Vagina (tissue), 2 donors: ENCODE results near the gene NFKBIB.

Experiments
- CTCF ChIP-seq, 3 experiments: fragments of 450-650 bp in 2 of 3; fragments of 200-600 bp in 1 of 3; sonication (generic) in 1 of 3; IDR thresholded peaks; one replicate each; pipeline ENCODE4 v1.5.1; 2017 to 2019; ENCODE audit warnings: antibody characterized with exemption in 3 of 3, mild to moderate bottlenecking in 2 of 3, moderate library complexity in 2 of 3
- POLR2AphosphoS5 ChIP-seq, 2 donors: sonication (generic); formaldehyde crosslinking; IDR thresholded peaks; one replicate each; pipeline ENCODE4 v1.9.0; 2017; ENCODE audit warnings: antibody characterized with exemption in 2 of 2, mild to moderate bottlenecking in 2 of 2, low read depth in 1 of 2; ENCODE audit not compliant: insufficient read depth in 1 of 2

GRCh38 chr19:38910488-38910887 lies 10.7 kb downstream of the NFKBIB start:
- no peak for TF ChIP-seq CTCF (IDR thresholded peaks at IDR 0.05)
- no peak for TF ChIP-seq POLR2AphosphoS5 (IDR thresholded peaks at IDR 0.05; ENCODE audit: insufficient read depth in 1 of 2, low read depth in 1 of 2)
